Fibroblast of skin of right quadriceps (primary cell): ENCODE measurements around the gene TMCO1.
"Not testable (repeated sequence)": the region's sequence is repeated elsewhere in the genome, so short reads cannot be mapped to it uniquely, and the experiment has no call there.

Source experiments
- DNase-seq: peaks from one replicate; pipeline ENCODE4 v3.0.0-alpha.2; 2013

TMCO1 gene, protein sequence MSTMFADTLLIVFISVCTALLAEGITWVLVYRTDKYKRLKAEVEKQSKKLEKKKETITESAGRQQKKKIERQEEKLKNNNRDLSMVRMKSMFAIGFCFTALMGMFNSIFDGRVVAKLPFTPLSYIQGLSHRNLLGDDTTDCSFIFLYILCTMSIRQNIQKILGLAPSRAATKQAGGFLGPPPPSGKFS

GRCh38 chr1:165768513-165769394, at the start of gene TMCO1:
TMCO1 (minus strand) TSS chr1:165768868; CDS start chr1:165768751, 117 bp downstream.
- peak; percentile 98 for DNase-seq

GRCh38 chr1:165816826-165817497, 48.3 kb upstream of the TMCO1 start:
- no peak for DNase-seq

DNA sequence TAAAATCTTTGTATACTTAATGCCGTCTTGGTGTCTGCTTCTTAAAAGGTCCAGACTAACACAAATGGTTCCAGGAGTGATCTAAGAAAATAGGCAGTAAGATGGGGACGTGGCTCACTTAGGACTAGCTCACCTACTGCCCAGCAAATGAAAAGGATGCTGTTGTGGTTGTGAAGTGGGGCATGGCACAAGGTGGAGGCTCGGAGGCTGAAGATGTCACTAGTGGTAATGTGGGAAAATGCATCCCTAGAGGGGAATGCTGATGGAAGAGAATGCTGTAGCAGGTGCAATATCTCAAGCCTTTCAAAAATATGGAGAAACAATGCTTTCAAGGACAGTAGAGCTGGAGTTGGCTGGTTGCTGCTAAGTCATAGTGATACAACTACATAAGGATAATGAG, 47.5 kb upstream of the TMCO1 start:
- DNase-seq, result no peak

- DNase-seq, result peak; percentile 17
Measured at GRCh38 chr1:165815725-165816124, 47.1 kb upstream of the TMCO1 start.

DNA sequence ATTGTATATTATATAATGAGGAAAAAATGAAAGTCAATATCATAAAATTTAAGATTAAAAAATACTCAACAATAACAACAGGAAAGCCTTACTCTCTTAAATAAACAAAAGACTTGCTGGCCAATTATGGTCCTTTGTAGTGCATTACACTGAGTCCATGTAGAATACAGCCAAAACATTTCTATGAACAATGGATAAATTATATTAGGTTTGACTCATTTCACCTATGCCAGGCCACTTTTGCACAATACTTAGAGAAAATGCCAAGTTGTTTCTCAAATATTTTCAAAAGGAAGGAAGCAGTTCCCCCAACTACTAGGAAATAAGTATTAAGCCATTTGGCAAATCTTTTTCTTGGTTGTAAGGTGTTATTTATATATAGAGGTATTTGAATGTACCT, 38.9 kb upstream of the TMCO1 start:
- no peak for DNase-seq

DNA sequence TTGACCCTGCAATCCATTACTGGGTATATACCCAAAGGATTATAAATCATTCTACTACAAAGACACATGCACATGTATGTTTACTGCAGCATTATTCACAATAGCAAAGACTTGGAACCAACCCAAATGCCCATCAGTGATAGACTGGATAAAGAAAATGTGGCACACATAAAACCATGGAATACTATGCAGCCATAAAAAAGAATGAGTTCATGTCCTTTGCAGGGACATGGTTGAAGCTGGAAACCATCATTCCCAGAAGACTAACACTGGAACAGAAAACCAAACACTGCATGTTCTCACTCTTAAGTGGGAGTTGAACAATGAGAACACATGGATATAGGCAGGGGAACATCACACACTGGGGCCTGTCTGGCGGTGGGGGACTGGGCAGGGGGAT, 35.8 kb upstream of the TMCO1 start:
- not testable (repeated sequence) for DNase-seq

GRCh38 chr1:165799387-165799786, 30.7 kb upstream of the TMCO1 start:
- no peak for DNase-seq

DNA sequence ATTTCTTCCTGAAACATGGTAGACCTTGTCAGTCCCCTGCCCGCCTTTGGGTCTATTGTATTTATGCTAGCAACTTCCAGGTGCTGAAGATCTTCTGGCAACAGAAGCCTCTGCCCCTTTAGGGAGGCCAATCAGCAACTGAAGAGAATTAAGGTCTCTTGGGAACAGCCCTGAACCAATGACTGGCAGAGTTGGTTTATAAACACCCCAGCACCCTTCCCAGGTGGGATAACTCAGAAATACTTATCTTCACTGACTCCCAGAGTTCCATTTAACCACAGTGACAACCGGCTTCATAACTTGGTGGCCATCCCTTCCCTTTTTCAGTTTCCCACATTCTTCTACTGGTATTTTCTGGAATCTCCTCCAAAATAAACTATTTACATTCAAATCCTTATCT, 27.2 kb upstream of the TMCO1 start:
- no peak for DNase-seq

DNA sequence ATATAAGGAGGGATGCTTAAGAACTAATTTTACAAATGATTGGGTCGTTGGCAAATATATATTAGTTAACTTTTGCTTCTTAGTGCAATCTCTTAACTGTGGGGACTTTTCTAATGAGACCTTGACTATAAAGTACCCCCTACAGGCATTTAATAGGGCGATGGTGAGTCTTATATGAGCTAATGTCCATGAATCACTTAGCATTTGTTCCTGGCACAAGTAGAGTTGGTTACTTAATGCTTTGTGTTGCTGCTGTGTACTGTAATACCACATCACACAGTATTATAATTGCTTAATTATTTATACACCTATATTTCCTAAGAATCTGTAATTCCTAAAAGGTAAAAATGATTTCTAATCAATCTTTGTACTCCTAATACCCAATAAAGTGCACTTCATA, 25.3 kb upstream of the TMCO1 start:
- no peak for DNase-seq

DNA sequence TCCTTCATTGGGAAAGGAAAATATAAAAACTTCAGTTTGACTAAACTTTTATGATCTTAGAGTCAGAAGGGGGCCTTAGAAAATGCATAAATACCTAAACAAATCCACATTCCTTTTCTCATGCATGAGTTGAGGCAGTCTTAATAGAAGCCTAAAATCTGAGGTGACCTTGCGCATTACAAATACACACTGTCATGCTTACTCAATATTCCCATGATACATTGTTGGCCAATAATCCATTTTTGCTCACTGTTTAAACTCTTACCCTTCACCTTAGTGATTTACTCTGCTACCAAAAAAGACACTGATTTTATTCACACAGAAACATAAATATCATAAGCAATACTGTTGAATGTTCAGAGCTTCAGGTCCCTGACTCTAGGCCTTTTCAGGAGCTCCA, 19.1 kb upstream of the TMCO1 start:
- no peak for DNase-seq

DNA sequence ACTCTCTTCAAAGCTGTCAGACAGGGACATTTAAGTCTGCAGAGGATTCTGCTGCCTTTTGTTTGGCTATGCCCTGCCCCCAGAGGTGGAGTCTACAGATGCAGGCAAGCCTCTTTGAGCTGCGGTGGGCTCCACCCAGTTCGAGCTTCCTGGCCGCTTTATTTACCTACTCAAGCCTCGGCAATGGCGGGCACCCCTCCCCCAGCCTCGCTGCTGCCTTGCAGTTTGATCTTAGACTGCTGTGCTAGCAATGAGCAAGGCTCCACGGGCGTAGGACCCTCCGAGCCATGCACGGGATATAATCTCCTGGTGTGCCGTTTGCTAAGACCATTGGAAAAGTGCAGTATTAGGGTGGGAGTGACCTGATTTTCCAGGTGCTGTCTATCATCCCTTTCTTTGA, 14.9 kb upstream of the TMCO1 start:
- DNase-seq, result not testable (repeated sequence)

GRCh38 chr1:165778197-165778596, 9.5 kb upstream of the TMCO1 start:
- not testable (repeated sequence) for DNase-seq

DNA sequence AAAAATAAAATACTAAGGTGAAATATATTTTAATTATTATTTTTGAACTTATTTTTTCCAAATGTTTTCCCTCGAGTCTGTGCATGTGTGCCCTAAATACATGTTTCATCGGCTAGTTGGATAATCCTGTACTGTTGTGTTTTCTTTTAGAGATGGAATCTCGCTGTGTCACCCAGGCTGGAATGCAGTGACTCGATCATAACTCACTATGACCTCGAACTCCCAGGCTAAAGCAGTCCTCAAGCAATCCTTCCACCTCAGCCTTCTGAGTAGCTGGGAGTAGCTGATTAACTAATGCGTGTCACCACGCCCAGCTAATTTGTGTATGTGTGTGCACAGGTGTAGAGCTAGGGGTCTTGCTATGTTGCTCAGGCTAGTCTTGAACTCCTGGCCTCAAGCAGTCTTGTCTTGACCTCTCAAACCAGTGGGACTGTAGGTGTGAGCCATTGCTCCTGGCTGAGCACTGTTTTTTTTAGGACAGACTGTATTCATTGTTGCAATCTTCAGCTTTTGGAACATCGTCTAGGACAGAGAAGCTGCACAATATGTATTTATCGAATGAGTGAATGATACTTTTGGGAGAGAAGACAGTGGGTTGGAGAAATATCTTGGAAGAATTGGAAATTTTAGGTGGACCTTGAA, 4.8 kb upstream of the TMCO1 start:
- peak; percentile 80 for DNase-seq

- no peak for DNase-seq
Measured at GRCh38 chr1:165772739-165773138, 4.1 kb upstream of the TMCO1 start.

DNA sequence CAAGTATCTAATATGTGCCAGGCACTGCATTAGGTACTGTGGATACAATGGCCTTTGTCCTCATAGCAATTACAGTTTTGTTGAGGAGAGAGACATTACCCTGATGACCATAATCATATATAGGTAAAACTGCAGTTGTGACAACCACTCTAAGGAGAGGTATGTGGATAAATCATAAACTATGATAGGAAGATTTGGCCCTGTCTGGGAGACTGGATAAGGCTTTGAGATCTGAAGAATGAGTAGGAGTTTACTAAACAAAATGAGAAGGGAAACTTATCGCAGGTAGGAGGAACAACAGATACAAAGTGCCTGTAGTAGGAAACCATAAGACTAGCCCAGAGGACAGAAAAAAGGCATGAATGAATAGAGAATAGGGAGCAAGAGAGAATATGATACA, 4.4 kb downstream of the TMCO1 start:
- DNase-seq, result no peak

GRCh38 chr1:165763442-165763841, 5.2 kb downstream of the TMCO1 start:
- no peak for DNase-seq

DNA sequence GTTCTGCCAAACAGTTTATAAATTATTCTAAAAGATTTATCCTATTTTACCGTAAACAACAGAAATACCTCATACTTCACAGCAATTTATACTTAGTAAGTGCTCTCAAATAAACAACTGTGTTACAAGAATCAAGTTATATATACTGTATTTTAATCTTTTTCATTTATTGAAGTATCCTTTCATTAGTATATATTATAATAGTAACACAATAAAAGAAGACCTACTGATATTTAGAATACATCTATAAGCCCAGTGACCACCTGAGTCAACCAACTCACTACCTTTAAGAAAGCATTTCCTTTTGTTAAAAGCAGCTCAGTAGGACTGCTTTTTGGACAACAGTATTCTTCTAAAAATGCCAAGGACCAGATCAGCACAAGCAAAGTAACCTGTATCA, 5.9 kb downstream of the TMCO1 start:
- no peak for DNase-seq

DNA sequence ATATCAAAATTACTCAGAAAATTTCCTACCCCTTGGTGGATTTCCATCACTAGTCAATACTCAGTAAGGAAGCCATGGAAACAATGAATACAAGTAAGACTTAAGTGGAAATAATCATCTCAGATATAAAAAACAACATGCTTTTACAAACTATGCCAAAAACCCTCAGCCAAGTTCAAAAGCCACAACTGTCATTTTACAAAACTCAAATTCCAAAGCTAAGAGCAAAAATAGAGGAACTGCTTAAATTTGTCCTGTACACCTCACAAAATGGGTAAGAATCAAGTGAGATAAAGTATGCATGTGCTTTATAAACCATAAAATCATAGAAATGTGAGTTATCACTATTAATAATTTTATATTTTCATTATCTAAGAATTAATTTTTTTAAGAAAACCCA, 9.6 kb downstream of the TMCO1 start:
- DNase-seq, result no peak

DNA sequence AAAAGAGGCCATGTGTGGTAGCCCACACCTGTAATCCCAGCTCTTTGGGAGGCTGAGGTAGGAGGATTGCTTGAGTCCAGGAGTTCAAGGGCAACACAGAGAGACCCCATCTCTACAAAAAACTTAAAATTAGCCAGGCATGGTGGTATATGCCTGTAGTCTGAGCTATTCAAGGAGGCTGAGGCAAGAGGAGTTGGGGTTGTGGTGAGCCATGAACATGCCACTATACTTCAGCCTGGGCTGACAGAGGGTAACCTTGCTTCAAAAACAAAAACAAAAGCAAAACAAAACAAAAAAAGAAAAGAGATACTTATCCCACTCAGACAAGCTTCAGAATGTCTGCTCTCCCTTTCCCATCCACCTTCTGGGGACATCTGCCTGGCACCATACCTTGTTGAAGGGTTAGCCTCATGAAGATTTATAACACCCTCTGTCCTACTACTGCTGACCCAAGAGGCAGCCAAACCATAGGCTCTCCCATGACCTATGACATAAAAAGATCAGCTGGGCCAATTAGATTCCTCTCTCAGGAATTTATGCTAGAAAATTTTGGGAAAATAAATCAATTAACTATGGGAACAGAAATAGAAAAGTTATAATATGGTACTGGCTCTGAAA, 13.2 kb downstream of the TMCO1 start:
- no peak for DNase-seq

- no peak for DNase-seq
Measured at GRCh38 chr1:165753934-165754333, 14.7 kb downstream of the TMCO1 start.

- DNase-seq, result no peak
Measured at GRCh38 chr1:165748550-165748949, 20.1 kb downstream of the TMCO1 start.

DNA sequence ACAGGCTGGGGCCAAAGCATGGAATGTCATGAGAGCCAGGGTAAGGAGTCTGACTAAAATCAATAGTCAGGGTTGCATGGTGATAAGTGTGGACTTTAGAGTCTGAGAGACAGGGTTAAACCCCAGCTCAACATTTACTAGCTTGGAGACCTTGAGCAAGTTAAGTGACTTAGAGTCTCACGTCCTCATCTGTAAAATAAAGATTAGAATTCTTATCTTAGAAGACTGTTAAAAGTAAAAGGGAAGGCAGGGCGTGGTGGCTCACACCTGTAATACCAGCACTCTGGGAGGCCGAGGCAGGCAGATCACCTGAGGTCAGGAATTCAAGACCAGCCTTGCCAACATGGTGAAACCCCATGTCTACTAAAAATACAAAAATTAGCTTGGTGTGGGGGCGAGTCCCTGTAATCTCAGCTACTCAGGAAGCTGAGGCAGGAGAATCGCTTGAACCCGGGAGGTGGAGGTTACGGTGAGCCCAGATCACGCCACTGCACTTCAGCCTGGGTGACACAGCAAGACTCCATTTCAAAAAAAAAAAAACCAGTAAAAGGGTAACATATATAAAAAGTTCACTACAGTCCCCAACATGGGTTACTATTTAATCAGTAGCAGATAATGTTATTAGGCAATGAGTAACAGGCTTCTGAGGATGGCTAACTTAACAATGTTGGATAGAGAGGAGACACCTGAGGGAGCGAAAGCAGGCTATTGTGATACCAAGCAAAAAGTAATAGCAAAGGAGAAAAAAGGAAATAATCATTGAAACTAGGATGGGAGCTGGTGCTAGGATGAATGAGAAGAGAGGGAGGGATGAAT, 20.8 kb downstream of the TMCO1 start:
- DNase-seq, result no peak
